Measurements from ENCODE around the gene TSACC. TPM values are rescaled to one million over a fixed set of nuclear protein-coding genes. Genes with fewer than 3 reads are reported as not detected.
"Not testable (repeated sequence)": the region's sequence is repeated elsewhere in the genome, so short reads cannot be mapped to it uniquely, and the experiment has no call there.

TSACC gene
- total RNA-seq, 2 donors from 2014 or later: not detected

DNA sequence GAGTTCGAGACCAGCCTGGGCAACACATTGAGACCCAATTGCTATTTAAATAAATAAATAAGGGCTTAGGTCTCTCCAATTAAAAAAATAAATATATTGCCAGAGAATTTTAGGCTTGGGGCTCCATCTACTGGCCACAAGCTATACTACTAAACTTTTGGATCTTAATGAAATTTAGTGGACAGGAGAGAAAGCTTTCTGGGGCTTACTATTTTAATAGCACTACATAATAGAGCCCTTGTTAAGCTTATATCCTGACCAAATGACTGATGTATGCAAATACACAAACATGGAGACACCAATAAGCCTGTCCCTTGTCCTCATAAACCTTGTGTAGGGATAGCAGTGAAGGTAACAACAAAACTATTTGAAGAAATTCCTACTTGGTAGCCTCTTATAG, 18.7 kb upstream of the TSACC start:
- WGBS, 2 donors: 87 to 92% methylated on average over 1 of the region's 1 CpG
- DNase-seq (no peak), ATAC-seq (no peak)
- H3K4me3 ChIP-seq: no peak overlapping the region
- intact Hi-C loops (cut with DNase I): no loop called here
- no peaks in the 10 kb centered on the region for H3K4me1 ChIP-seq
- peaks cover 26 to 66% of the 10 kb centered on the region in 2 donors for H3K36me3 ChIP-seq (replicated peaks in 1 of 2; ENCODE audit: insufficient read depth in 1 of 2, low read depth in 2 of 2)
- TF ChIP-seq, protein P1, sequence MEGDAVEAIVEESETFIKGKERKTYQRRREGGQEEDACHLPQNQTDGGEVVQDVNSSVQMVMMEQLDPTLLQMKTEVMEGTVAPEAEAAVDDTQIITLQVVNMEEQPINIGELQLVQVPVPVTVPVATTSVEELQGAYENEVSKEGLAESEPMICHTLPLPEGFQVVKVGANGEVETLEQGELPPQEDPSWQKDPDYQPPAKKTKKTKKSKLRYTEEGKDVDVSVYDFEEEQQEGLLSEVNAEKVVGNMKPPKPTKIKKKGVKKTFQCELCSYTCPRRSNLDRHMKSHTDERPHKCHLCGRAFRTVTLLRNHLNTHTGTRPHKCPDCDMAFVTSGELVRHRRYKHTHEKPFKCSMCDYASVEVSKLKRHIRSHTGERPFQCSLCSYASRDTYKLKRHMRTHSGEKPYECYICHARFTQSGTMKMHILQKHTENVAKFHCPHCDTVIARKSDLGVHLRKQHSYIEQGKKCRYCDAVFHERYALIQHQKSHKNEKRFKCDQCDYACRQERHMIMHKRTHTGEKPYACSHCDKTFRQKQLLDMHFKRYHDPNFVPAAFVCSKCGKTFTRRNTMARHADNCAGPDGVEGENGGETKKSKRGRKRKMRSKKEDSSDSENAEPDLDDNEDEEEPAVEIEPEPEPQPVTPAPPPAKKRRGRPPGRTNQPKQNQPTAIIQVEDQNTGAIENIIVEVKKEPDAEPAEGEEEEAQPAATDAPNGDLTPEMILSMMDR (IDR thresholded peaks at IDR 0.05): peak in 6 of 7 experiments; percentile 29 to 41 (median 36)
- TF ChIP-seq POLR2A (IDR thresholded peaks at IDR 0.05): no peak
- no peaks in the 10 kb centered on the region for H3K9me3 ChIP-seq
- no peaks in the 10 kb centered on the region for H3K27me3 ChIP-seq
- H3K27ac ChIP-seq: no peak overlapping the region

DNA sequence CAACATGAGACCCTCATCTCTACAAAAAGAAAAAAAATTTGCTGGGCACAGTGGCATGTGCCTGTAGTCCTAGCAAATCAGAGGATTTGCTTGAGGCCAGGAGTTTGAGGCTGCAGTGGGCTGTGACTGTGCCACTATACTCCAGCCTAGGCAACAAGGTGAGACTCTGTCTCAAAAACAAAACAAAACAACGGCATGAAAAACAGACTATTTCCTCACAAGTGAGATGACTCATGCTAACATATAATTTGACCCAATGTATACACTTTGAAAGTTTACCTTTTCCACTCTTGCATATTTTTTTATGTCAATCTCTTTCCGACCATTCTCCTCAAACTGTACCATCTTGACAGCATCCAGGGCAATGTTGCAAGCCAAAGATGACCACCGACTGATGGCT, 17.8 kb upstream of the TSACC start:
- WGBS, 2 donors: 74 to 80% methylated on average over 3 of the region's 3 CpGs
- no peaks in the 10 kb centered on the region for H3K27me3 ChIP-seq
- intact Hi-C loops (cut with DNase I): no loop called here
- H3K4me3 ChIP-seq: no peak overlapping the region
- DNase-seq (no peak), ATAC-seq (no peak)
- no peaks in the 10 kb centered on the region for H3K9me3 ChIP-seq
- peaks cover 26 to 61% of the 10 kb centered on the region in 2 donors for H3K36me3 ChIP-seq (replicated peaks in 1 of 2; ENCODE audit: insufficient read depth in 1 of 2, low read depth in 2 of 2)
- no peak for TF ChIP-seq POLR2A (IDR thresholded peaks at IDR 0.05)
- TF ChIP-seq, protein P1 (IDR thresholded peaks at IDR 0.05): no peak
- H3K4me1 ChIP-seq: no peaks in the 10 kb centered on the region
- no peak overlapping the region for H3K27ac ChIP-seq

DNA sequence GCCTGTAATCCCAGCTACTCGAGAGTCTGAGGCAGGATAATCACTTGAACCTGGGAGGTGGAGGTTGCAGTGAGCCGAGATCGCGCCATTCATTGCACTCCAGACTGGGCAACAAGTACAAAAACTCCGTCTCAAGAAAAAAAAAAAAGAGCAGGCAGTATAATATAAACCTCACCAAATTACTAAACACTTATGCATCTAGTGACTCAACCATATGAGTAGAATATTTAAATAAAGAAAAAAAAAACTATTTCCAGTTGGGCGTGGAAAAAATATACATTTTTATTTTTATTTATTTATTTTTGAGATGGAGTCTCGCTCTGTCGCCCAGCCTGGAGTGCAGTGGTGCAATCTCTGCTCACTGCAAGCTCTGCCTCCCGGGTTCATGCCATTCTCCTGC, 15.1 kb upstream of the TSACC start:
- intact Hi-C loops (cut with DNase I); H3K27me3 ChIP-seq; DNase-seq; H3K27ac ChIP-seq; ATAC-seq; H3K4me1 ChIP-seq; H3K4me3 ChIP-seq; H3K9me3 ChIP-seq: not testable (repeated sequence)
- H3K36me3 ChIP-seq (replicated peaks in 1 of 2; ENCODE audit: insufficient read depth in 1 of 2, low read depth in 2 of 2): peaks cover 10 to 37% of the 10 kb centered on the region in 2 donors
- WGBS, 2 donors: 93% methylated on average over 9 of the region's 9 CpGs

DNA sequence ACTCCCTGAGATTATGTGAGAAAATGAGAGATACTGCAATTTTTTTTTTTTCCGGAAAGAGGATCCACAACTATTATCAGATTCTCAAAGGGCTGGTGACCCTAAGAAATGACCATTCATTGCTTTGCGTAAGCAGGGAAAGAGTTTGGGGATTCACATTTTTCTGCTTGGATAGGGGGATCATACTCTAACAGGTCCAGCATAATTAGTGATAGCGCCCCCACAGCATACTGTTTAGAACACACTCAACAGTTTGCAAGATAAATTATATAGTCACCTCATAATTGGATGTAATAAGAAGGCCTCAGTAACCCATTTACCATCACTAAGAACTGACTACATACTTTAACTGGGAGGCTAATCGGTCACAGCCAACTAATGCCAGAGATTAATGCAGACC, 2.1 kb upstream of the TSACC start:
- H3K4me1 ChIP-seq: peaks cover 21% of the 10 kb centered on the region
- TF ChIP-seq, protein P1 (IDR thresholded peaks at IDR 0.05): no peak
- TF ChIP-seq POLR2A (IDR thresholded peaks at IDR 0.05): no peak
- H3K4me3 ChIP-seq: no peak overlapping the region
- WGBS, 2 donors: 53 to 67% methylated on average over 4 of the region's 4 CpGs
- H3K9me3 ChIP-seq: no peaks in the 10 kb centered on the region
- H3K27ac ChIP-seq: no peak overlapping the region
- no peaks in the 10 kb centered on the region for H3K27me3 ChIP-seq
- intact Hi-C loops (cut with DNase I): no loop called here
- no peak for DNase-seq
- no peak for ATAC-seq
- H3K36me3 ChIP-seq (replicated peaks in 1 of 2; ENCODE audit: insufficient read depth in 1 of 2, low read depth in 2 of 2): peaks cover 0 to 22% of the 10 kb centered on the region in 2 donors

DNA sequence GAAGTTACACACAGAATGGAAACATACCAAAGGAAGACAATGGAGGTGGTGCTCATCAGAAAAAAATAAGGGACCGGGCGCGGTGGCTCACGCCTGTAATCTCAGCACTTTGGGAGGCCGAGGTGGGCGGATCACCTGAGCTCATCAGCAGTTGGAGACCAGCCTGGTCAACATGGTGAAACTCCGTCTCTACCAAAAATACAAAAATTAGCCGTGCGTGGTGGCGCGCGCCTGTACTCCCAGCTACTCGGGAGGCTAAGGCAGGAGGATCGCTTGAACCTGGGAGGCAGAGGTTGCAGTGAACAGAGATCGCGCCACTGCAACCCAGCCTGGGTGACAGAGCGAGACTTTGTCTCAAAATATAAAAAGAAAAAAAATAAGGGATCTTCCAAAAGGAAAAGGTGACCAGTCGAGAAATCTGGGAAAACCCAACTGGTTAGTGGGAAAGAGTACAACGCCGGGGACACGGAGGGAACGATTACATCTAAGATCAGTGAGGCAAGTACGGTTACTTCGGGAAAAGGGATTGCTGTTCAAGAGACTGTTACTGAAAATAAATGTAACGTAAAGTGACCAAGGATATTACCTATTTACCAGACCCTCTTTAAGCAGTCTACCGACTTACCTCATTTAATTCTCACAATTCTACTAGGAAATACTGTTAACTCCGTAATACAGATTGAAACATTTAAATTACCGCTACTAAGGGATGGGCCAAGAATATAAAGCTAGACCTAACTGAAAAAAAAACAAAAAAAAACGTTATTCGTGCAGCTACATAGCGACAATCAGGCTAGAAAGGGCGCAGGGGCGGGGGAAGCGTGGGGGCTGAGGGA, 1.1 kb upstream of the TSACC start:
- peaks cover 21% of the 10 kb centered on the region for H3K4me1 ChIP-seq
- peaks cover 0 to 17% of the 10 kb centered on the region in 2 donors for H3K36me3 ChIP-seq (replicated peaks in 1 of 2; ENCODE audit: insufficient read depth in 1 of 2, low read depth in 2 of 2)
- DNase-seq (no peak), ATAC-seq (no peak)
- TF ChIP-seq, protein P1 (IDR thresholded peaks at IDR 0.05): no peak
- no peak for TF ChIP-seq POLR2A (IDR thresholded peaks at IDR 0.05)
- peak overlapping the region in 3 of 4 donors; percentile 39 to 90 (median 83) for H3K27ac ChIP-seq
- no peaks in the 10 kb centered on the region for H3K27me3 ChIP-seq
- peak overlapping the region; percentile 75 to 93 for H3K4me3 ChIP-seq
- WGBS, 2 donors: 33 to 40% methylated on average over 34 of the region's 34 CpGs
- no peaks in the 10 kb centered on the region for H3K9me3 ChIP-seq
- intact Hi-C loops (cut with DNase I): no loop called here
